ENCODE data around the gene PLIN3.

The PLIN3 gene, protein sequence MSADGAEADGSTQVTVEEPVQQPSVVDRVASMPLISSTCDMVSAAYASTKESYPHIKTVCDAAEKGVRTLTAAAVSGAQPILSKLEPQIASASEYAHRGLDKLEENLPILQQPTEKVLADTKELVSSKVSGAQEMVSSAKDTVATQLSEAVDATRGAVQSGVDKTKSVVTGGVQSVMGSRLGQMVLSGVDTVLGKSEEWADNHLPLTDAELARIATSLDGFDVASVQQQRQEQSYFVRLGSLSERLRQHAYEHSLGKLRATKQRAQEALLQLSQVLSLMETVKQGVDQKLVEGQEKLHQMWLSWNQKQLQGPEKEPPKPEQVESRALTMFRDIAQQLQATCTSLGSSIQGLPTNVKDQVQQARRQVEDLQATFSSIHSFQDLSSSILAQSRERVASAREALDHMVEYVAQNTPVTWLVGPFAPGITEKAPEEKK

DNA sequence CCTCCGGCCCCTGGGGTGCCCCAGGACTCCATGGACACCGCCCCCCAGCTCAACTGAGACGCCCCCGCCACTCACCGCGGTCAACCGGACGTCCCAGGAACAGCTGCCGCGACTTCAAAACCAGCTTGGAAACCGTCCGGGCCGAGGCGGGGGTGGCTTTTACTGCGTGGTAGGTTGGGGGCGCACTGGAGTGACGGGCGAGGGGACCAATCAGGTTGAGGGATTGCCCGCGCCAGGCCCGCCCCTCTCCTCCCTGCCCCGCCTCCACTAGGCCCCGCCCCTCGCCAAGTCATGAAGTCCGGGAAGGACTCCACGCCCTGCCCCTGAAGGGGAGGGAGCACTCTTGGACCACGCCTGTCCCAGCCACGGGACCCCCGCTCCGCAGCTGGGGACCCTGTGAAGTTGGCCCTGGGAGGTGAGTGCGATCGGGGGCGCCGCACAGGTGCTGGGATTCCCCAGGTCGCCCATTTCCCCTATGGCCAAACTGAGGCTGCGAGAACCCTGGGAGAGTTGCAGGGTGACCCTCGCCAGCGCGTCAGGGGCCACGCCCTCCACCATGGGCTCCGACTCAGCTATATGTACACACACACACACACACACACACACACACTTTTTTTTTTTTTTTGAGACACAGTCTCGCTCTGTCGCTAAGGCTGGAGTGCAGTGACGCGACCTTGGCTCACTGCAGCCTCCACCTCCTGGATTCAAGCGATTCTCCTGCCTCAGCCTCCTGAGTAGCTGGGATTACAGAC lies at the start of gene PLIN3:
TSS of gene PLIN3 (minus strand) at position 134 of the 752 bp plus-strand sequence. CDS start 6,273 bp downstream, outside the sequence.
- no peaks in the 10 kb centered on the region for H3K36me3 Mint-ChIP-seq (ENCODE audit: low read depth)
- H3K4me1 Mint-ChIP-seq (ENCODE audit: low read depth): peaks cover 25% of the 10 kb centered on the region
- peak; percentile 90 for DNase-seq (ENCODE audit: low spot score)
- peak within 1 kb of the TSS; percentile 79 for H3K27ac Mint-ChIP-seq
- H3K9me3 Mint-ChIP-seq: no peaks in the 10 kb centered on the region
- peak within 1 kb of the TSS; percentile 81 for H3K4me3 Mint-ChIP-seq
- peaks cover 5% of the 10 kb centered on the region for H3K27me3 Mint-ChIP-seq (ENCODE audit: low read depth)

DNA sequence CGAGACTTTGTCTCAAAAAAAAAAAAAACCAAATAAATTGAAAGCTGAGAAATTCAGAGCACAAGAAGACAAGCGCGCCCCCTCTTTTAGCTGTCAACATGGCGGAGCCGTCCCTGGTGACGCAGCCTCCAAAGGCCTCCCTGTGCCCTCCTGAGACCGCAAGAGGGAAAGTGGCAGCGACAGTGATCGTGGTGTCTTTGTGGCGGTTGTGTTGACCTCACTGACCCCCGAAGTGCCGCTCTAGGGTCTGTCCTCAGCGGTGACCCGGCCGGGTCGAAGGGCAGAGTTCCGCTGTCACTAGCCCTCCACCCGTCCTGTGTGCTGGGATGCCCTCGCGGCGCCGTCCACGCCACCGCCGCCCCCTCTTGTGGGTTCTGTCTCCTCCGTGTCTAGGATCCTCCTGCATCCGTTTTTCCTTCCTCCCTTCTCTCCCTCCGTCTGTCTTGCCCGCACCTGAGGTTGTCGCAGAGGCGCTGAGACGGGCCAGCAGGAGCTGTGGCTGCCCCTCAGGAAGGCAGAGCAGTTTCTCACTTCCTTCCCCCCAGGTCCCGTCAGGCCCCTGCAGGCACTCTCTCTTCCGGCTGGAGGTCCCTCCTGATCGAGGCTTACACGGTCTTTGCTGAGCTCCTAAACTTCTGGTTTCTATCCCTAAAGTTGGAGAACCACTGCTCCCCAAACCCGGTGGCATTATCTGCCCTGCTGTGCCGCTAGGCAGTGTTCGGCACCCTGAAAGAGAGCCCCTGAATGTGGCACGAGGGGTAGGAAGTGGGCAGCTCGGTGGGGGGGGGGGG lies 49.0 kb upstream of the PLIN3 start:
- no peaks in the 10 kb centered on the region for H3K9me3 Mint-ChIP-seq
- peaks cover 46% of the 10 kb centered on the region for H3K4me1 Mint-ChIP-seq (ENCODE audit: low read depth)
- peak; percentile 18 for DNase-seq (ENCODE audit: low spot score)

DNA sequence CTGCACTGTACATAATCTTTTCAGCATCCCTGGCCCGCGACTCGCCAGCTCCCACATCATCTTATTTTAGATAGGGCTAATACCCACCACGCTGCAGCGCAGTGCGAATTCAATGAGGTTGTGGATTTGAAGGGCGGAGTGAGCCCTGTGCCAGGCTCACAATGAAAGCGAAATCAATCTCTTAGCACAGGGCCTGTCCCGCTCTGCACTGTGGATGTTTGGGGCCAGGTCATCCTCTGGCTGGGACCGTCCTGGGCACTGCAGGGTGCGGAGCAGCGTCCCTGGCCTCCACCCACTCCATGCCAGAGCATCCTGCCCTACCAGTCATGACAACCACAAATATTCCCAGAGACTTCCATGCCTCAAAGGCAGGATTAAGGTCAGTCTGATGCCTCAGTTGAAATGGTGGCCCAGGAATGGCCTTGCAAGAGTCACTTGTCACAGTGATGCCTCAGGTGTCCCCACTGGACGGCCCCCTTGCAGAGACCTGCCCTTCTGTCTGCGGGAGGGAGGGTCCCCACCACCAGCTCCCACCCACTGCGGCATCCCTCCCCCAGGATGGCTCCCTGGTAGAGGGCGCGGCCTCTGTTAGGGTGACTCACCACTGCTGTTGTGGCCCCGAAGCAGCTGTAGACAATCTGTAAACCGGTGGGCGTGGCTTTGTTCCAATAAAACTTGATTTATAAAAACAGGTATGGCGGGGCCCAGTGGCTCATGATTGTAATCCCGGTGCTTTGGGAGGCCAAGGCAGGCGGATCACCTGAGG lies 47.5 kb upstream of the PLIN3 start:
- peaks cover 56% of the 10 kb centered on the region for H3K36me3 Mint-ChIP-seq (ENCODE audit: low read depth)
- H3K4me1 Mint-ChIP-seq (ENCODE audit: low read depth): peaks cover 50% of the 10 kb centered on the region
- H3K27ac Mint-ChIP-seq: peak overlapping the region; percentile 95
- H3K9me3 Mint-ChIP-seq: no peaks in the 10 kb centered on the region
- DNase-seq (ENCODE audit: low spot score): peak; percentile 73
- no peaks in the 10 kb centered on the region for H3K27me3 Mint-ChIP-seq (ENCODE audit: low read depth)
- H3K4me3 Mint-ChIP-seq: peak overlapping the region; percentile 93

More for the DNA sequence above, 49.0 kb upstream of the PLIN3 start:
- H3K27me3 Mint-ChIP-seq (ENCODE audit: low read depth): no peaks in the 10 kb centered on the region
- peak overlapping the region; percentile 95 for H3K27ac Mint-ChIP-seq
- peak overlapping the region; percentile 93 for H3K4me3 Mint-ChIP-seq
- H3K36me3 Mint-ChIP-seq (ENCODE audit: low read depth): peaks cover 57% of the 10 kb centered on the region

DNA sequence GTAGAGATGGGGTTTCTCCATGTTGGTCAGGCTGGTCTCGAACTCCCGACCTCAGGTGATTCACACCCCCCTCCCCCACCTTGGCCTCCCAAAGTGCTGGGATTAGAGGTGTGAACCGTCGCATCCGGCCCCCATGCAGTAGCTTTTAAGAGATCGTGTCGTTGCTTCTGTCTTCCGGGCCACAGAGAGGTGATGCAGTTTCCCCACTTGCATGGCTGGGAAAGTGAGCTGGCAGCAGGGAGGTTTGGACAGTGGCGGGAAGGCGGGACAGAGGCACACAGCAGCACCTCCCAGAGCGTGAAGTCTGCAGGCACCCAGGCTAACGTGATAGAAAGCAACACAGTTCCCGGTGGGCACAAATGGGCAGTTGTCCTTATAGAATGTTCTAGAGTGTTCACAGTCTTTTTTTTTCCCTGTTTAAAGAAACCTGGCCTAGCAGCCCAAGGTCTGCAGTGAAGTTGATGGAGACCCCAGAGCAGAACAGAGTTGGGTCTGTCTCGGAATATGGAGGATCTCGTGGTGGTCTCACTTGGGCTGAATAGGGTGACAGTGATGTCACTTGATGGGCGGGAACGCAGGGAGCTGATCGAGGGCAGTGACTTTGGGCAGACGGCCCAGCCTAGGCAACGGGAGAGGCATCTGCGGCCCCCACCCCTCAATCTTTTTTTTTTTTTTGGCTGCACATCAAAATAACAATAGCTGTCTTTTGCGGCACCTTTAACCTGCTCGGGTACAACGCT lies 46.7 kb upstream of the PLIN3 start:
- no peaks in the 10 kb centered on the region for H3K27me3 Mint-ChIP-seq (ENCODE audit: low read depth)
- peak overlapping the region; percentile 93 for H3K4me3 Mint-ChIP-seq
- H3K27ac Mint-ChIP-seq: peak overlapping the region; percentile 95
- H3K36me3 Mint-ChIP-seq (ENCODE audit: low read depth): peaks cover 54% of the 10 kb centered on the region
- H3K4me1 Mint-ChIP-seq (ENCODE audit: low read depth): peaks cover 50% of the 10 kb centered on the region
- DNase-seq (ENCODE audit: low spot score): peak; percentile 29
- no peaks in the 10 kb centered on the region for H3K9me3 Mint-ChIP-seq

DNA sequence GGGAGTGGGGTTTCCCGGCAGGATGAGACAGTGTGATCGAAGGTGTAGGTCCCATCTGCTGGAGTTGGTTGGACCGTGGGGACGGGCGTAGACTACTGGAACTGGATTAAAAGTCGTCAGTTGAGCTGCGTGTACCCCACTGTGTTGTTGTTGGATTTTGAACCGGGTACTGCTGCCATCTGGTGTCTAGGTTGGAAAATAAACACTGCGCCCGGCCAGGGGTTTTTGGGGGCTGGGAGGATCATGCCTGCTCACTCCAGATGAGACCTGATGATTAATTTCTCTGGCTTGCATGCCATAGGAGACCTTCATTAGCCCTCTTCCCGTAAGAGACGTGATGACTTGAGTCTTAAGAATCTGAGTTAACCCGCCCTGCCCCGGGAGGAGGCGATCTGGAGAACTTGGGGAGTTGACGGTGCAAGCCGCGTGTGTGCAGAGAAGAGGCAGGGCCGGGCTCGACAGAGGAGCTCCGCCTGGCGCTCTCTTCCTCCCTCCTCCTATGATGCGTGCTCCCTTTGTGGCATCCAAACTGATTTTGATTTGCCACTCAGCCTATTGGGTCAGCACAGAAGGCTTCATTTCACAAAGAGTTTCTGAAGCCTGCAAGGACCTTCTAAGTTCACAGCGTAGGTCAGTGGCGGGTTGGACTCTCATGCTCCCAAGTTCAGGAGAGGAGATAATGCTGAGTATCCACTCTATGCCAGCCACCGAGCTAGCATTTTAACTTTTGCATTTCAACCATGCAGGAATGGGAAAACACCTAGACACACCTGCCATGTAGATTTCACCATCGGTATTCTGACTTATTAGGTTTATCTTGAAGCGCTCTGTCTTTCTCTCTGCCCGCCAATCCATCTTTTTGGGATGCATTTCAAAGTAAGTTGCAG lies 44.6 kb upstream of the PLIN3 start:
- H3K27ac Mint-ChIP-seq: peak overlapping the region; percentile 82
- H3K4me3 Mint-ChIP-seq: peak overlapping the region; percentile 88
- peak; percentile 72 for DNase-seq (ENCODE audit: low spot score)
- H3K9me3 Mint-ChIP-seq: no peaks in the 10 kb centered on the region
- H3K36me3 Mint-ChIP-seq (ENCODE audit: low read depth): peaks cover 48% of the 10 kb centered on the region
- no peaks in the 10 kb centered on the region for H3K27me3 Mint-ChIP-seq (ENCODE audit: low read depth)
- H3K4me1 Mint-ChIP-seq (ENCODE audit: low read depth): peaks cover 51% of the 10 kb centered on the region

DNA sequence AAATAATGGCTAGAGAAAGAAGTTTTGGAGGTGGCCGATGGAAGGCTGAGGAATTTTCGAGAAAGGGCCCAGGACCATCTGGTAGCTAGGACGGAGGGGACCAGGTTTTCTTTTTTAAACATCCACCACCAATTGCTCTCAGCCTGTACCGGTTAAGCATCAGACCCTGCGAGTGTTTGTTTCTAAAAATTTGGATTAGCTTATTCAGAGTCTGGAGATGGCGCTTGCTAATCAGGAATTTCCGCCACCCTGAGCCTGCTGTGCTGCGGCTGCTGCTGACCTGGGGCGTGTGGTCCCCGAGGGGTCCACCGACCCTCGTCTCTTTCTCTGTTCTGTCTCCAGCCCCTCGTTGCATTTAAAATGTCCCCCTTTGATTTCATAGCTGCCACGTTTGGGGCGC lies 43.8 kb upstream of the PLIN3 start:
- H3K27me3 Mint-ChIP-seq (ENCODE audit: low read depth): no peaks in the 10 kb centered on the region
- H3K9me3 Mint-ChIP-seq: no peaks in the 10 kb centered on the region
- peak overlapping the region; percentile 82 for H3K27ac Mint-ChIP-seq
- peaks cover 48% of the 10 kb centered on the region for H3K4me1 Mint-ChIP-seq (ENCODE audit: low read depth)
- no peak for DNase-seq (ENCODE audit: low spot score)
- peaks cover 46% of the 10 kb centered on the region for H3K36me3 Mint-ChIP-seq (ENCODE audit: low read depth)
- peak overlapping the region; percentile 88 for H3K4me3 Mint-ChIP-seq

DNA sequence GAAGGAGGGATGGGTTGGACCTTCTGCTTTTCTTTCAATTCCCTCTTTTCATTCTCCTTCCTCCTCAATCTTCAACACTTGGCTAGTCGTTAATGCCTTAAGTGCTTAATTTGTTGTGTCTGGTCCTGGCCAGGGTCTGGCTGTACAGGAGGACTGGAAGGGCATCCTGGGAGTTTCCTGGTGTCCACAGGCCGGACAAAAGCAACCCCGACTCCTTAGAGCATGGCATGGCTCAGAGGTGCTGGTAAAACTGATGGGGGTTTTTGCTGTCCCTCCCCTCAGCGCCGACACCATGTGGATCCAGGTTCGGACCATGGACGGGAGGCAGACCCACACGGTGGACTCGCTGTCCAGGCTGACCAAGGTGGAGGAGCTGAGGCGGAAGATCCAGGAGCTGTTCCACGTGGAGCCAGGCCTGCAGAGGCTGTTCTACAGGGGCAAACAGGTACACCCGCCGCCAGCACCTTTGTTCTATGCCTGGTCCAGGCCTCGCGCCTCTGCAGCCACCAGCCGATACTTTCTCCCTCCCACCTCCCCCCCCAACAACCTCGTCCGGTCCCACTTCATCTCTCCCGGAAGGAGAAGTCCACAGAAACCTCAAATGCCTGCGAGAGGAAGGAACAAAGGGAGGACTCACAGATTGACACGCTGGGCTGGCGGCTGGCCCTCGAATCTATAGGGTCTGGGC lies 43.3 kb upstream of the PLIN3 start:
- no peak for DNase-seq (ENCODE audit: low spot score)
- H3K27ac Mint-ChIP-seq: peak overlapping the region; percentile 82
- peaks cover 42% of the 10 kb centered on the region for H3K36me3 Mint-ChIP-seq (ENCODE audit: low read depth)
- H3K9me3 Mint-ChIP-seq: no peaks in the 10 kb centered on the region
- H3K4me1 Mint-ChIP-seq (ENCODE audit: low read depth): peaks cover 43% of the 10 kb centered on the region
- no peaks in the 10 kb centered on the region for H3K27me3 Mint-ChIP-seq (ENCODE audit: low read depth)
- H3K4me3 Mint-ChIP-seq: peak overlapping the region; percentile 88

DNA sequence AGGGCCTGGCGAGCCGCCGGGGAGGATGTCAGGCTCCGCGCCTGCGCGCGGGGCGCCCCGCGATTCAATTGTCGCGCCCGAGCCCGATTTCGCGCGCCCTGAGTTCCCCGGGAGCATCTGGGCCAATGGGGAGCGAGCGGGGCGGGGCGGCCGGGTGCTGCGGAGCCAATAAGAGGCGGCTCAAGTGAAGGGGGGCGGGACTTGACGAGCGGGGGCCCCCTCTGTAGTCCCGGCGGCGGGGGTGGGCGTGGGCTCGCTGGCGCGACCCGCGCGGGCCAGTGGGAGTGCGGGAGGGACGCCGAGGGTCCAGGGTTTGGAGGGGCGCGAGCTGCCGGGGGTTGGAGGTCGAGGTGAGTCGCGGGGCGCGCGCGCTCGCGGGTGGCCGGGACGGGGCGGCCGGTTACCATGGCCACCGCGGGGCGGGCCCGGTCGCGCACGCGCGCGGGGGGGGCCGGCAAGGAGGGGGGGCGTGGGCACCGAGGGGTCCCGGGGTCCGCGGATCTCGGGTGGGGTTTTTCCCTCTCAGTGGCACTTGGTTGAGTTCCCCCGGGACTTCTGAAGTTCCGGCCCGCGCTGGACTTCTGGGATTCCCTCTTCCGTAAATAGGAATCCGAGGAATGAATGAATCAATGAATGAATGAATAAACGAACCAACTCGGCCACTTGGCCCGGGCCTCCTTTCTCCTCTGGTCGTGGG lies 42.6 kb upstream of the PLIN3 start:
- Mint-ChIP-seq H3K4me1 (ENCODE audit: low read depth) (peaks cover 37% of the 10 kb centered on the region), H3K27ac (peak overlapping the region; percentile 82), H3K9me3 (no peaks in the 10 kb centered on the region), H3K4me3 (peak overlapping the region; percentile 88), H3K36me3 (ENCODE audit: low read depth) (peaks cover 35% of the 10 kb centered on the region), H3K27me3 (ENCODE audit: low read depth) (no peaks in the 10 kb centered on the region)
- DNase-seq (ENCODE audit: low spot score): peak; percentile 93

DNA sequence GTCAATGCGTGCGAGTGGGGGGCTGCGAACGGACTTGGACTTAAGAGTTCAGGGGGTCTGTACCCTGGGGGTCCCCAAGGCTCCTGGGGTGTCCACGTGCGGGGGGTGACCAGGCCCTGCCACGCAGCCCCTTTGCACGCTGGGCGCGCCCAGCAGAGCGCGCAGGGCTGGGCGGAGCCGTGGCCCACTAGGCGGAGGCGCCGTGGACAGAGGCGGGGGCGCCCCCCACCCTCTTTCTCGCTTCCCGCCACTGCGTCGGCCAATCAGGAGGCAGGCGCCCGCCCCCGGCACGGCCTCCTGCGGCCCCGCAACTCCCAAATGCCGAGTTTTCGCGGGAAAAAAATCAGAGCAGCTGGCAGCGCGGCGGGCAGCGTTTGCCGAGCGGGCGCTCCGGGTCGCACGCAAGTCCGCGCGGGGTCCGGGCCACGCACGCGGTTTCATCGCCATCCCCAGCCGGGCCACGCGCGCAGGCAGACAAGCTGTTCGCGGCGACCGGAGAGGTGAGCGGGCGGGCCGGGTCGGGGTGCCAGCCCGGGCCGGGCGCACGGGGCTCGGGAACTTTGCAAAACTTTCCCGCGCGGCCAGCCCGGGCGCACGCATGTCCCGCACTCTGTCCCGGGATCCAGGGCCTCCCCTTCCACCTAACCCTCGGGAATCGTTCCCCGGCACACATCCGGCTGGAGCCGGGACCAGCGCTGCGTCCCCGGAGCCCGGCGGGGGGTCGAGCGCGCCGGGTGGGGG lies 41.9 kb upstream of the PLIN3 start, which contains the start of gene UHRF1:
TSS of gene UHRF1 (plus strand) at position 346 of the 741 bp plus-strand sequence. CDS start 1,385 bp downstream, outside the sequence.
- Mint-ChIP-seq H3K4me1 (ENCODE audit: low read depth) (peaks cover 30% of the 10 kb centered on the region), H3K4me3 (peak within 1 kb of the TSS; percentile 88), H3K9me3 (no peaks in the 10 kb centered on the region), H3K27ac (peak within 1 kb of the TSS; percentile 82), H3K27me3 (ENCODE audit: low read depth) (no peaks in the 10 kb centered on the region), H3K36me3 (ENCODE audit: low read depth) (peaks cover 29% of the 10 kb centered on the region)
- DNase-seq (ENCODE audit: low spot score): peak; percentile 71

DNA sequence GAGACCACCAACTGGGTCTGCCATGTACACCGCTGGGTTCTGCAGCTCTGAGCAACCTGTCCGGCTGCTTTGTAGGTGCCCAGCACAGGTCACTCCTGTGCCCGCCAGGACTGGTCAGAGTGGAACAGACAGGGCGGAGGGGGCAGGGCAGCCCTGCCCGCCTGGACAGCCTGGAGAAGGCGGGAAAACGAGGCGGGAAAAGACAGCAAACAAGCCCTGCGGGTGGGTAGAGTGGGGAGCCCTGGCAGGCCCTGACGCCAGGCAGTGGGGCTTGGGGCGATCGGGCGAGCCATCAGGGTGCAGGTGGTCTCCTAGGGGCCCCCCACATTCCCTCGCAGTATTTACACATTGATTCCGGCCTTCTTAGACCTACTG lies 41.3 kb upstream of the PLIN3 start:
- Mint-ChIP-seq H3K27ac (peak overlapping the region; percentile 20), H3K4me1 (ENCODE audit: low read depth) (peaks cover 25% of the 10 kb centered on the region), H3K27me3 (ENCODE audit: low read depth) (no peaks in the 10 kb centered on the region), H3K36me3 (ENCODE audit: low read depth) (peaks cover 24% of the 10 kb centered on the region), H3K4me3 (peak overlapping the region; percentile 20), H3K9me3 (no peaks in the 10 kb centered on the region)
- DNase-seq (ENCODE audit: low spot score): no peak
